Loucy (cell line): ENCODE results near the gene SFXN3.

ENCODE experiments used
- H2AFZ ChIP-seq: fragments of 200-600 bp; sonication (generic); 2 replicates; pipeline ENCODE4 v1.6.0; 2016; ENCODE audit warnings: antibody characterized with exemption, mild to moderate bottlenecking, low read length, moderate library complexity
- H3F3A ChIP-seq: fragments of 200-600 bp; 2 replicates; pipeline ENCODE4 v1.6.0; 2016; ENCODE audit warnings: antibody characterized with exemption, low read depth, mild to moderate bottlenecking
- H3K27me3 ChIP-seq: fragments of 200-600 bp; sonication (generic); 2 replicates; pipeline ENCODE4 v1.6.1; 2014; ENCODE audit warnings: low read length, mild to moderate bottlenecking; ENCODE audit not compliant: insufficient read depth, poor library complexity, severe bottlenecking
- H3K36me3 ChIP-seq: fragments of 200-600 bp; sonication (generic); 2 replicates; pipeline ENCODE4 v1.6.1; 2016; ENCODE audit warnings: low read length; ENCODE audit not compliant: insufficient read depth
- H3K4me1 ChIP-seq: fragments of 200-600 bp; sonication (generic); 2 replicates; pipeline ENCODE4 v1.5.1; 2014; ENCODE audit warnings: low read length, mild to moderate bottlenecking; ENCODE audit not compliant: insufficient read depth, poor library complexity, severe bottlenecking
- H3K4me2 ChIP-seq: fragments of 200-600 bp; sonication (generic); 2 replicates; pipeline ENCODE4 v1.6.0; 2014; ENCODE audit warnings: antibody characterized with exemption, low read length, low read depth, mild to moderate bottlenecking; ENCODE audit not compliant: poor library complexity, severe bottlenecking
- H3K4me3 ChIP-seq: fragments of 200-600 bp; sonication (generic); 2 replicates; pipeline ENCODE4 v1.5.1; 2014; ENCODE audit warnings: low read length, mild to moderate bottlenecking, mixed read lengths; ENCODE audit not compliant: poor library complexity, severe bottlenecking
- H3K79me2 ChIP-seq: fragments of 200-600 bp; sonication (generic); 2 replicates; pipeline ENCODE4 v1.6.1; 2014; ENCODE audit warnings: low read length; ENCODE audit not compliant: insufficient read depth
- H3K9ac ChIP-seq: fragments of 200-600 bp; sonication (generic); 2 replicates; pipeline ENCODE4 v1.6.0; 2014; ENCODE audit warnings: mild to moderate bottlenecking, low read depth, low read length, moderate library complexity; ENCODE audit not compliant: poor library complexity, severe bottlenecking
- H3K9me2 ChIP-seq: fragments of 200-600 bp; sonication (generic); replicated peaks from 2 replicates; pipeline ENCODE4 v1.6.1; 2016; ENCODE audit warnings: low read depth, low read length, mixed read lengths
- H3K9me3 ChIP-seq: fragments of 200-600 bp; sonication (generic); 2 replicates; pipeline ENCODE4 v1.6.1; 2014; ENCODE audit warnings: mild to moderate bottlenecking, antibody characterized with exemption, low read length, low read depth; ENCODE audit not compliant: insufficient read depth
- H4K20me1 ChIP-seq: fragments of 200-600 bp; sonication (generic); 2 replicates; pipeline ENCODE4 v1.6.0; 2014; ENCODE audit warnings: antibody characterized with exemption, low read length, mild to moderate bottlenecking; ENCODE audit not compliant: insufficient read depth, poor library complexity, severe bottlenecking
- CTCF ChIP-seq: fragments of 200-600 bp; sonication (generic); conservative IDR thresholded peaks from 2 replicates; pipeline ENCODE4 v1.5.1; 2014; ENCODE audit warnings: mild to moderate bottlenecking, antibody characterized with exemption, low read length
- EZH2phosphoT487 ChIP-seq: fragments of 200-600 bp; IDR thresholded peaks from 2 replicates; pipeline ENCODE4 v1.6.1; 2018; ENCODE audit warnings: antibody characterized with exemption, mild to moderate bottlenecking, moderate library complexity, borderline replicate concordance

Gene SFXN3

GRCh38 chr10:101035916-101036702, 5.1 kb downstream of the SFXN3 start:
- Histone ChIP-seq H3K27me3 (no peaks in the 10 kb centered on the region), H3K4me2 (no peak overlapping the region), H3K9ac (no peak overlapping the region), H4K20me1 (no peaks in the 10 kb centered on the region), H2AFZ (no peak overlapping the region), H3K4me3 (no peak overlapping the region), H3K4me1 (peaks cover 29% of the 10 kb centered on the region), H3K9me3 (no peaks in the 10 kb centered on the region), H3K79me2 (no peaks in the 10 kb centered on the region; the same call in 1 of the 2 replicates), H3F3A (no peaks in the 10 kb centered on the region), H3K36me3 (peaks cover 12% of the 10 kb centered on the region; the same call in 1 of the 2 replicates), H3K9me2 (no peaks in the 10 kb centered on the region)
- TF ChIP-seq EZH2phosphoT487 (no peak), CTCF (no peak)

GRCh38 chr10:101036726-101037125, 5.7 kb downstream of the SFXN3 start:
- no peak overlapping the region for H3K9ac ChIP-seq
- H3K36me3 ChIP-seq, result peaks cover 12% of the 10 kb centered on the region; the same call in 1 of the 2 replicates
- H2AFZ ChIP-seq, result no peak overlapping the region
- peaks cover 27% of the 10 kb centered on the region for H3K4me1 ChIP-seq
- H4K20me1 ChIP-seq, result no peaks in the 10 kb centered on the region
- no peaks in the 10 kb centered on the region for H3K9me3 ChIP-seq
- H3K79me2 ChIP-seq, result no peaks in the 10 kb centered on the region; the same call in 1 of the 2 replicates
- H3F3A ChIP-seq, result peaks cover 1% of the 10 kb centered on the region; the same call in 1 of the 2 replicates
- H3K9me2 ChIP-seq, result no peaks in the 10 kb centered on the region
- no peaks in the 10 kb centered on the region for H3K27me3 ChIP-seq
- TF ChIP-seq EZH2phosphoT487 (no peak), CTCF (no peak)
- H3K4me3 ChIP-seq, result no peak overlapping the region
- H3K4me2 ChIP-seq, result no peak overlapping the region

- peaks cover 24% of the 10 kb centered on the region for H3K4me1 ChIP-seq
- peaks cover 12% of the 10 kb centered on the region; the same call in 1 of the 2 replicates for H3K36me3 ChIP-seq
- no peak overlapping the region for H3K4me2 ChIP-seq
- H3K9ac ChIP-seq, result no peak overlapping the region
- no peaks in the 10 kb centered on the region for H3K27me3 ChIP-seq
- H3K9me2 ChIP-seq, result no peaks in the 10 kb centered on the region
- no peak for TF ChIP-seq EZH2phosphoT487
- TF ChIP-seq CTCF, result no peak; the same call in 1 of the 2 replicates
- H3K9me3 ChIP-seq, result no peaks in the 10 kb centered on the region
- no peak overlapping the region for H2AFZ ChIP-seq
- H4K20me1 ChIP-seq, result no peaks in the 10 kb centered on the region
- H3K79me2 ChIP-seq, result no peaks in the 10 kb centered on the region; the same call in 1 of the 2 replicates
- peaks cover 5% of the 10 kb centered on the region; the same call in 1 of the 2 replicates for H3F3A ChIP-seq
- no peak overlapping the region for H3K4me3 ChIP-seq
Observed at GRCh38 chr10:101038484-101038883, 7.5 kb downstream of the SFXN3 start.
